Fibroblast of upper back skin (primary cell): Measurements from ENCODE around the gene SRSF7.

Source experiments
- DNase-seq: peaks from one replicate; pipeline ENCODE4 v3.0.0-alpha.2; 2013

Gene SRSF7

DNA sequence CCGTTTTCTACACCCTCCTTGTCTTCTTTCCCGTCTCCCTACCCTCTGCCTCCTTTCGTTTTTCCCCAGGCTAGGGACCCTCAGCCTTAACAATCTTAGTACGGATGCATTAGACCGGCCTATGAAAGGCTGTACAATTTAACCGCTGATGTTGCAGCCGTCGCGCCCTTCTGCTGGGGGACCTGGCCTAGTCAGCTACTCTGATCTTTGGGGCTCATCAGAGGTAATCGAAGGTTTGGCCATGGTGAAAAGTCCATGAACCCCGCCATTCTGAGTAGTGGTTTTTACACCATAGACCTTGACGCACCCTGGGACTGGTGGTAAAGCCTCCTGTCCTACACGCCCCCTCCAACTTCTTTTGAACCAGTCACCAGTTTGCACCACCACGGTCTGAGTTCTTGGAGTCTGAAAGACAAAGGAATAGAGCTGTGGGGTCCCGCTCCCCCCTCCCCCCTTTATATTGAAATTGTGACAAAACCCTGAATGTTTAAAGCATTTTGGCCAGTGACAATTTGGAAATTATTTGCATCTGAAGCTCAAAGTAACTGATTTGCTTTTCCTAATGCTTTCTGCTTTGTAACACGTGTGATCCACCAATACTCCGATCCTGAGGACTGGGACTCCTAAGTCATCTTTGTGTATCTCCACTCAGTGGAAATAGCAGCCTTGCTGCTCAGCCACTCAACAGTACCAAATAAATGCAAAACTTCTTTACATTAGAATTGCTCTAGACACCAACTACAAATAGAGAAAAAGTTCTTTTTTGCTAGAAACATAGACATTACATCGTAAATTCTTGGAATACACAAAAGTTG, 642 bp upstream of the SRSF7 start:
- no peak for DNase-seq

DNA sequence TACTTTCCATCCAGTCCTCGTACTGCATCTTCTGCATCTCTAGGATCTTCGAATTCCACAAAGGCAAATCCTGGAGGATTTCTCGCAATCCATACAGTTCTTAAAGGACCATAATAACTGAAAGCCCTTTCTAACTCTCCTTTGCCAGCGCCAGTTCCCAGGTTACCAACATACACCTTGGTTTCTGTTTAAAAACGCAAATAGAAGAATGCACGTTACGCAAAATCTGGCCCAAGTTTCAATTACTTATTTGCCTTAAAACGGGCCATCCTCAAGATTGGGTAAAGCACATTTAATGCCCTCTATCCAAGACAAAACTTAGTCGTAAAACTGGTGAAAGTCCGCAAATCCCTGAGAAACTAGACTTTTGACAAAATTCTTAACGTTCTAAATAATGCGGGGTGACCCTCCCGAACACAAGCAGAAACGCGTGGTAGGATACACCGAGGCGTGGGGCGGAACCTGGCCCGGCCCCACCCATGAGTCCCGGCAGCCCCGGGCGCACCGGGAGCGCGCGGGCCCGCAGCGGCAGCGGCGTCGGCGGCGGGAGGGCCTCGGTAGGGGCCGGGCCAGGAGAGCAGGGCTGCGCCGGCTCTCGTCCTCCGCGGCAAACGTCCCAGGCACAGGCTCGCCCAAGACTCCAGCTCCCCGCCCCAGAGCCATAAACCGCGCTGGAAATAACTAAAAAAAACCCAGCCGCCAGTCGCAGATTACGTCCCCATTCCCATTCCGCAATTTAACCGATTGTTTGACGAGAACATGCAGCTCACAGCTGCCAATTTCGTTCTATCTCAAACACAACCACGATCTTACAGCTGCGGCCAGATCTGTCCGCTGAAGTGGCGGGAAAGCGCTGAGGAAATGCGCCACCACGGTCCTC, 910 bp downstream of the SRSF7 start:
- peak; percentile 18 for DNase-seq

DNA sequence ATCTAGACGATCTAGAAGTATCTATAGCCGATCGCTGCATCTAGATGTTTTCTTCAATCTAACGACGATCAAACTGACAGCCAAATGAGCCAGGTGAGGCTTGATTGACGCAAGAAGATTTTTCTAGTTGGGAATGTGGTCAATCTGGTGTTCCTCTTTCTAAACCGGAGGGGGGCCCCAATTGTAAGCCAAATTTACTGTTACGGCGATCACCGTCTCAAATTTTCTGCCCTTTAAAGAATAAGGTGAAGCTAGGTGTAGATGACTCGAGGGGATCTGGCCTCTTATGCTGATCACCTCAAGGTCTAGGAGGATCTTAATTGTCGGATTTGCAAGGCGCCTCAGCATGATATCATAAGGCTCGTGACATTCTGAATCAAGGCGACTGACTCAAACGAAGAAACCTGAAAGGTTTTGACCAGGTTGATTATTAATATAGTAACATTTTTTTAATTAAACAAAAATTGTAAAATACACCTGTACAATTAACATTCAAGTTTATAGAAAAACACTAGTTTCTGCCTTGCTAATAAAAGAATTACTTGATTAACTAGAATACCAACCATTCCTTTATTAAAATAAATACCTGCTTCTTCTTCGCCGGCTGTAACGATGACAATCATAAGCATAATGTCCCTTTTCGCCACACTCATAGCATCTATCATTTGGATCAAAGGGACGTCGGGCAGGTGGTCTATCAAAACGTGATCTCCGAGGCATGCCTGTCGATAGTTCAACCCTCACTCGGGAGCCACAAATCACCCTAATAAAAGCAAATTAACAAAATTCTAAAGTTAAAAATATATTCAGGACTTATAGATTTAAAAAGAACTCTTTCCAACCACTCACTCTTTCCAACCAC, 2.0 kb downstream of the SRSF7 start:
- no peak for DNase-seq

DNA sequence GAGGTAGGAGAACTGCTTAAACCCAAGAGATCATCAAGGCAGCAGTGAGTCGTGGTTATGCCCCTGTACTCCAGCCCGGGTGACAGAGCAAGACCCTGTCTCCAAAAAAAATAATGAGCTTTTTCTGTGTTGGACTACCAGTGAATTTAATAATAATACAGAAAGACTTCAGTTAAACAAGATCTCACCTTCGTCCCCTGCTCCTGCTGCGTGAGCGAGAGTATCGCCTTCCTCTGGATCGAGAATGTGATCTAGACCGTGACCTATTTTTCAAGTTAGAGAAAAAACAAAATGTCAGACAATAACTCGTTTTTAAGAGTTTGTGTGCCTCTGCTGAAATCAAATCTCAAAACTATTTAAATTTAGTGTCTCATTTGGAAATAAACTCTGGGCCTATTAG, 2.8 kb downstream of the SRSF7 start:
- no peak for DNase-seq

DNA sequence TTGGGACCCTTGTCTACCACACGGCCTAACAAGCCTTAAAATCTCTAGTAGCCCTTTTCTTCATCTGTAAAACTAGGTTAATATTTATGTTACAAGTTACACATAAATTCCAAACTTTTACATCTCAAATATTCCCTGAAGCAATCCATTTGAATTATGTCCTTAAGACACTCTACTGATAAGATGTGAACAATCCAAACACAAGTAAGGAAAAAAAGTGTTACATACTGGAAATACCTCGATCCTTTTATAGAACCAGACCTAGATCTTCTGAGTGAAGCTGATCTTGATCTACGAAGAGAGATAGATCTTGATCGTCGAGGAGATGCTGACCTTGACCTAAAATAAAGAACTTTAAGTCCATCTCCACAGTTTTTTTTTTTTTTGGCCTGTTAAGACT, 3.3 kb downstream of the SRSF7 start:
- no peak for DNase-seq

DNA sequence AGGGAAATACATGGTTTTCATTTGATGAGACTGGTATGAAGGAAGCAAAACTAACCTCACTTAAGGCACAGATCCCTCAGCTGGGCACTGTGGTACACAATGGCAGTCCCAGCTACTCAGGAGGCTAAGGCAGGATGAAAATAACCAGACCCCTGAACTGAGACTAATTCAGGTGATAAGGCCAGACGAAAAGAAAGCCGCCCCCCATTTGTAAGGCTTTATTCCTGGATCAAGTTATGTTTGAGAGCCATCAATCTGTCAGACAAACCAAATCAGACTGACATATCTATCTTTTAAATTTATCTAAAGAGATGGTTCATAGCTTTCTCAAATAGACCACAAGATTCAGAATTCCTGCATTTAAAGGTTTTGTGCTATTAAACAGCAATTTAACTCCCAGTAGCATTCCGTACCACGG, 4.1 kb downstream of the SRSF7 start:
- no peak for DNase-seq

DNA sequence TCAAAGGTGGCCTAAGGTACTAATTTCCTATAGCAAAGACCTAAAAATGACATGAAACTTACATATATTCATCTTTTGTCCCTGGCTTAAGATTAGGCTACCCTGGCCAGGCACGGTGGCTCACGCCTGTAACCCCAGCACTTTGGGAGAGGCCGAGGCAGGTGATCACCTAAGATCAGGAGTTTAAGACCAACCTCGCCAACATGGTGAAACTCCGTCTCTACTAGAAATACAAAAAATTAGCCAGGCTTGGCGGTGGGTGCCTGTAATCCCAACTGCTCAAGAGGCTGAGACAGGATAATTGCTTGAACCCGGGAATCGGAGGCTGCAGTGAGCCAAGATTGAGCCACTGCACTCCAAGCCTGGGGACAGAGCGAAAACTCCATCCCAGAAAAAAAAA, 5.9 kb downstream of the SRSF7 start:
- no peak for DNase-seq

DNA sequence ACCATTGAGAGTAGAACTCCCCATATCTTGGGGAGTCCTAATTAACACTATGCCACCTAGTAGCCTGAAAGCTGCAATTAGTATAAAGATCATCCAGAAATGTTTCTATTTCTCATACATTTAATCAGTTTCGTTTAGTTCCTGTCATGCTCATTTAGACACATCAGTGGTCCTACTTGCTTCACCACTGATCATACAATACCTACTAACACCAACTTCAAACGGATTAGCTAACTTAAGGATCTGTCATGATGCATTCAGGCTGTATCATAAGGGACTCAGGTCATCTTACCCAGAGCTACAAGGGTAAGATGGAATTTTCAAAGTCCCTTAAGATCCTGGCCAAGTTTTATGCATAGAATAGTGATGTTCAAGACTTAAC, 6.8 kb downstream of the SRSF7 start:
- DNase-seq, result no peak

DNA sequence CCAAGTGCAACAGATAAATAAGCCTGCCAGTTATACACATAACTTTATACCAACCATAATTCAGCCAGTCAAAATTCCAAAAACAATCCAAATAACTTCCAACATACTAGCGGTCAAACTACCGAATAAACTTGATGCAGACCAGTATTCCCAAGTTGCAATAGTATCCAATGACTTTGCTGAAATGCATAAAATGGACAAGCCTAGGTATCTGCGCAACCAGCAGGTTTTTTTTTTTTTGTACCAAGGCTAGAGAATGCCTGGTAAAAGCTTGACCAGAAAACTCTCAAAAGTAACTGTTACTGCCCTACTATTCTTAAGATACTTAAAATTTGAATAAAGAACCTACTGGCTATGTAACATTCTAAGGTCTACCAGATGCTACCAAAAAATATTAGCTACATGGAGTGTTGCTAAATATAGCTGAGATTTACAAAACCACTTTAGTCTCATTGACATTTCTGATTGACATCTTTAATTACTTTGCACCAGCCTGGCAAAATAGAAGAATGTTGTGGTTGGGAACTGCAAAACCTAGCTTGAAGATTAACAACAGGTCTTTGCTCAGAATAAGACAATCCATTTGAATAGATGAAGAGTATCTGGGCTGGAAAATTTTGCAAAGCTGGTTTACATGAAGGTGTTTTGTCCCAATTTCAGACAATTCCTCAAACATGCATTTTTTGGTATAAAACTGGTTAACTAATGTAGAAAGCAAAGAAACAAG, 7.3 kb downstream of the SRSF7 start:
- DNase-seq, result no peak

DNA sequence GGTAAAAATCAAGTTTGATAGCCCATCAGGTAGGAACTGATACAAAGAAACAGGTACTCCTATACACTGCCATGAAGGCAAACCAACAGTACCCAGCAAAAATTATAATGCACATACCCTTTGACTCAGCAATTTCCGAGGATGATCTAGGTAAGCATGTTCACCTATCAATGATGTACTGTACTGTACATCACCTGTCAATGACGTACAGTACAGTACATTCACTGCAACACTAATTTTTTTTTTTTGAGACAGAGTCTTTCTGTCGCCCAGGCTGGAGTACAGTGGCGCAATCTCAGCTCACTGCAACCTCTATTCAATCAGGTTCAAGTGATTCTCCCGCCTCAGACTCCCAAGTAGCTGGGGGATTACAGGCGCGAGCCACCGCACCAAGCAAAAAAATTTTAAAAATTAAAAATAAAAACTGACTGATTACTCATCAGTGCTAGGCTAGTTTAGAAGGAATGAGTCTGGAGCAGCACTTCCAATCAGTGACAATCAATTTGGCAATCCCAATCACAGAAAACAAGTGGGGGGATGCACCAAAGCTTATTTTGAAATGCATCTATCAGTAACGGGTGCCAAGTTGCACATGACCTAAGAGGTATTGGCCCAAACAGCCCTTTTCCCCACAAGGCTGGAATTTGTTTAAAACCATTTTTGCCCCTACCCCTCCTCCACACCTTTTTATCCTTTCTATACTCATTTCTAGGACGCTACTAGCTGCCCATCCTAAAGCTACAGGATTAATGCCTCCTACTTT, 8.2 kb downstream of the SRSF7 start:
- DNase-seq, result no peak

DNA sequence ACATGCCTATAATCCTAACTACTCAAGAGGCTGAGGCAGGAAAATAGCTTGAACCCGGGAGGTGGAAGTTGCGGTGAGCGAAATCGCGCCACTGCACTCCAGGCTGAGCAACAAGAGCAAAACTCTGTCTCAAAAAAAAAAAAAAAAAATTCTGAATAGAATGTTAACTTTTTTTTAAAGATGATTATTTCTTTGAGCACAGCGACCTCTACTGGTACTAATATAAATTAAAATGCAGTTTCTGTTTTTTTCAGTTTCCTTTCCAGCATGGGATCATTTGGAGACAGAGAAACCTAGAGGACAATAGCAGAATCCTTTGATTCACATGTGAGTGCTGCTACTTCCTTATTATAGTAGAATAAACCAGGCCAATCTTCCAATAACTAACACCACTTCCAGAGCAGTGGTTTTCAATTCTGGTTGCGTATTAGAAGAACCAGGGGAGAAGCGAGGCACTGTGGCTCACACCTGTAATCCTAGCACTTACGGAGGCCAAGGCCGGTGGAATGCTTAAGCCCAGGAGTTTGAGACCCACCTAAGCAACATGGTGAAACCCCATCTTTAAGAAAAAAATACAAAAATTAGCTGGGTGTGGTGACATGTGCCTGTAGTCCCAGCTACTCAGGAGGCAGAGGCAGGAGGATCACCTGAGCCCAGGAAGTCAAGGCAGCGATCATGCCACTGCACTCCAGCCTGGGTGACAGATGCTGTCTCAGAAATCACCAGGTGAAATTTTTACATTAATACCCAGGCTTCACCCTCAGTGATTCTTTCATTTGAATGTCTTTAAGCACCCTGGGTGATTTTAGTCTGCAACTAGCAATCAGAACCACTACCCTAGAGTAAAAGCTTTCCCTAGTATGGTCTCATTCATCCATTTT, 10.1 kb downstream of the SRSF7 start:
- peak; percentile 62 for DNase-seq

DNA sequence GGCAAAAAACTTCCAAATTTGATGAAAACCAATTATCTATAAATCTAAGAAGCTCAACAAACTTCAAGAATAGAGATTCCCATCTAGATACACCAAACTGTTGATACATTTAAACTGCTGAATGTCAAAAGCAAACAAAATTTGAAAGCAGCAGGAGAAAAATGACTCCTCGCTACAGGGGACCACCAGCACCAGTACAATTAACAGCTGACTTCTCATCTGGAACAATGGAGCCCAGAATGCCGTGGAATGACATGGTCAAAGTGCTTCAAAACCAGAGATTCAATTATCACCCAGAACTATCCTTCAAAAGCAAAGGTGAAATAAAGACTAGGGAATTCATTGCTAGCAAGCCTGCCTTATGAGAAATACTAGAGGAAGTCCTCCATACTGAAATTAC, 11.6 kb downstream of the SRSF7 start:
- DNase-seq, result no peak

DNA sequence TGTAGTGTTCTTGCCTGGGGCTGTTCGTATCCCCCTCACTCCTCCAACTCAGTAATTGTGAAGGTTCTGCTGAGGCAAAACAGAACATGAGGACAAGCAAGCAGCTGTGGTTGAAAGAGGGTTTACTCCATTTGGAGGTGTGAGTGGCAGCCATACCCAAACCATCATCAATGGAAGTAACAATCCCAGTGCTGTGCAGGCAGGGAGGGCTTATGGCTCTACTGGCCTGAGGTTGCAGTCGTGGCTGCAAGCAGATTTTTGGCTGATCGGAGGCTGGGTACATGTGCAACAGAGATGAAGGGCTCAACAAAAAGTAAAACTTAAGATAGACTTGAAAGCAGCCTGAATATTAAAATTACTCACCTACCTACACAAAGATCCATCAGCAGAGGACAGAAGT, 13.2 kb downstream of the SRSF7 start:
- DNase-seq, result no peak

DNA sequence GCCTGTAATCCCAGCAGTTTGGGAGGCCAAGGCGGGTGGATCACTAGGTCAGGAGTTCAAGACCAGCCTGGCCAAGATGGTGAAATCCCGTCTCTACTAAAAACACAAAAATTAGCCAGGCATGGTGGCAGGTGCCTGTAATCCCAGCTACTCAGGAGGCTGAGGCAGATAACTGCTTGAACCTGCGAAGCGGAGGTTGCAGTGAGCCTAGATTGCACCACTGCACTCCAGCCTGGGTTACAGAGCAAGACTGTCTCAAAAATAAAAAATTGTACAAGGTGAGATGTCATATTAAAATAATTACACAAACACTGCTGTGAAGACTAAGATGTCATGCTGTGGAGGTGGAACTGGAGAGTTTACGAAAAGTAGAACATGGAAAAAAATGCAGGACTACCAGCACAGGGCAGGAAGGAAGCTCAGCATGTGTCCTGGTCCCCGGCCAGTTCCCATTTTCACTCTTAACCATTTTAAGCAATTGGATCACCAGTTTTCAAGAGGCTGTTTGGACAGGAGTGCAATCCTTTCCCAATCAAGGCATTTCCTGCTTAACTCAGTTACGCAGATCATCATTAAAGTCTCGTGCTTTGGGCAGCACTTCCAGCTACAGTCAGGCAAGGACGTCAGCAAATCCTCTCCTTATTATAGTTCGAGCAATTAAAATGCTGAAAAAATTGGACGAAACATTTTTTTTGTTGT, 14.0 kb downstream of the SRSF7 start:
- DNase-seq, result peak; percentile 53

DNA sequence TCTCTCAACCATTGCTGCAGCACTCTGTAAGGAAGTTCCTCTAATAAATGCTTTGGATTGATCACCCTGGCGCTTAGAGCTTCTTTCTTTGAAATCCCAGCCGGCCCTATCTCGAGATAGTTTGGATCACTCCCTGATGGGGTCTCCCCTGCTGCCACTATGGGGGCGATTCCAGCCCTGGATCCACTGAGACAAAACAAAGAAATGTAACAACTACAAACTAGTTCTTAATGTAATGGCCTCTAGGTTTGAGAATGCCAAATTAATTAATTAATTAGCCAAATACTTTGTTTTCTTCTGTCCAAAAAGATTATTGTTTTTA, 15.2 kb downstream of the SRSF7 start:
- DNase-seq, result no peak

DNA sequence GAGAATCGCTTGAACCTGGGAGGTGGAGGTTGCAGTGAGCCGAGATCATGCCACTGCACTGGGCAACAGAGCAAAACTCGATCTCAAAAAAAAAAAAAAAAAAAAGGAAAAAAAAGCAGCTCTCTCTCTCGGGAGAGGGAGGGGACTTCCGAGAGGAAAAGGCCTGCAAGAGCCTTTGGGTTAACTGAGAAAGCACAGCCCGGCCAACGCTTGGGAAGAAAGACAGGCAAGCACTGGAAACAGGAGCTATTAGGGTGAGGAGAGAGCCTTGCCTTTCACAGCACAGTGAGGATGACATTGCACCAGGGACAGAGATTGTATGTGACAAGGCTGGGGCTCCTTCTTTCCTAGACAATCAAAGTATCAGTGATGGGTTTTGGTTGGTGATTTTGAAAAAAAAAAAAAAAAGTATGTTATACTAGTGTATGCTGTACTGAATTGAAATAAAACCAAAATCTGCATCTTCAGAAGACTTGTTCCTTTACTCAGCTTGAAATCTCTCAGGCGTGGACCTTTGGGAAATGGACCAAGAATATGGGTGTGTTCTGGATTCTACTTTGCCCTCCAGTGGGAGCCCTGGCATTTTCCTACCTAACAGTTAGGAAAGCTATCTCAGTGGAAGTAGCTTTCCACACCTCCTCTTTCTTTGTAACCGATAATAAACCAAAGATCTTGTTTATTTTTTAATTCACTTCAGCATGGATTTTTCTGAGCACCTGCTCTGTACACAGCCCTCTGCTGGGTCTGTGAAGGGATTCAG, 16.7 kb downstream of the SRSF7 start:
- no peak for DNase-seq

DNA sequence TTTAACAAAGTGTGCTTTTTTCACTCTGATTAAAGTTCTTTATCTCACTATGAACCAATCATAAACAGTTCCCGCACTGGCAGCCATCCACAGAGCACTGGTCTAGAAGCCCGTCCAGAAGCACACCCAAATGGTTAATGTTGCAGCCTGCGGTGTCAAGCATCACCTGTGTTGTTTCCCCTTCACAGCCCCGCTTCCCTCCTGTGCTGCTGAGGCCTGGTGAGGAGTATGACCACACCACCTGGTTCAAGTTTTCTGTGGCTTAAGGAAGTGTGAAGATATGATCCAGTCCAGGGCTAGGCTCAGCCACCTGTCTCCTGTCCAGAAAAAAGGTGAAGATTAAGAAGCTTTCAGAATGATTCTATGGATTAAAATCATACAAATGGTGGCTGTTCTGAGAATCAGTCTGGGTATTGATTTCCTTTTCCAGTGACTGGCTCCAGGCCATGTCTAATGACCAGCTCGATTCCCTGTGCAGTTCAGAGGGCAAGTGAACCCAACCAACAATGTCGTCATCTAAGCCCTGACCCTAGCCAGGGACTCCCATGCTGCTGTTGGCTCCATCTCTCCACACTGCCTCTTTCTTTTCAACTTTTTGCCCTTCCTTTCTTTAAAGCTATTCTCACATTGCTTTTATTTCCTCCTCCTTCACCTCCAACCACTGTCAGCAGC, 17.7 kb downstream of the SRSF7 start:
- DNase-seq, result no peak

DNA sequence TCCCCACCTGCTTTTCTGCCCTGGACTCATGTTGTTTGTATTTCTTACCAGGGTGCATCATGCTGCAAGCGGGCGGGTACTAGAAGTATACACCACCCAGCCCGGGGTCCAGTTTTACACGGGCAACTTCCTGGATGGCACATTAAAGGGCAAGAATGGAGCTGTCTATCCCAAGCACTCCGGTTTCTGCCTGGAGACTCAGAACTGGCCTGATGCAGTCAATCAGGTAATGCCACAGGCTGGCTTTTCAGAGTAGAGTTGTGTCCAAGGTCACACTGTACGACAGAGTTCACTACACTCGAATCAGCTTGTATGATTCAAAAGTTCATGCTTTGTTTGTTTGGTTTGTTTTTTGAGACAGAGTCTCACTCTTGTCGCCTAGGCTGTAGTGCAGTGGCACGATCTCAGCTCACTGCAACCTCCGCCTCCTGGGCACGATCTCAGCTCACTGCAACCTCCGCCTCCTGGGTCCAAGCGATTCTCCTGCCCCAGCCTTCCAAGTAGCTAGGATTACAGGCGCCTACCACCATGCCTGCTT, 19.4 kb downstream of the SRSF7 start:
- DNase-seq, result no peak

DNA sequence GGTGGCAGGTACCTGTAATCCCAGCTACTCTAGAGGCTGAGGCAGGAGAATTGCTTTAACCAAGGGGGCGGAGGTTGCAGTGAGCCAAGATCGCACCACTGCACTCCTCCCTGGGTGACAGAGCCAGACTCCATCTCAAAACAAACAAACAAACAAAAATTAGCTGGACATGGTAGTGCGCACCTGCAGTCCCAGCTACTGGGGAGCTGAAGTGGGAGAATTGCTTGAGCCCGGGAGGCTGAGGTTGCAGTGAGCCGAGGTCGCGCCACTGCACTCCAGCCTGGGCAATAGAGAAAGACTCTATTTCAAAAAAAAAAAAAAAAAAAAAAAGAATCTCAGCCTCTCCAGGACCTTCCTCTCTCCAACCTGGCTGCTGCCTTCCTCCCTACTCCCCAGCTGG, 20.1 kb downstream of the SRSF7 start:
- no peak for DNase-seq
